Spleen (tissue), 11 donors: ENCODE measurements around the gene ALDH4A1. TPM values are rescaled to one million over a fixed set of nuclear protein-coding genes. Genes with fewer than 3 reads are reported as not detected.

Experiments
- DNase-seq: peaks from one replicate; pipeline ENCODE4 v3.0.0-alpha.2; 2020
- H3K27ac ChIP-seq, 8 donors: fragments of 200-600 bp; sonication (generic) in 7 of 8; 1 replicate in 4 of 8; 2 replicates in 4 of 8; pipeline versions ENCODE4 v1.5.0 to v1.8.0; 2016 to 2021; ENCODE audit warnings: inconsistent platforms in 4 of 8, mild to moderate bottlenecking in 4 of 8, moderate library complexity in 1 of 8
- H3K27me3 ChIP-seq, 7 donors: fragments of 200-600 bp; sonication (generic) in 6 of 7; replicated peaks in 1 of 7; 1 replicate in 4 of 7; 2 replicates in 3 of 7; pipeline versions ENCODE4 v1.5.0 to v1.8.0; 2016 to 2021; ENCODE audit warnings: inconsistent platforms in 3 of 7, mild to moderate bottlenecking in 1 of 7
- H3K36me3 ChIP-seq, 6 donors: fragments of 200-600 bp; sonication (generic) in 5 of 6; 1 replicate in 4 of 6; 2 replicates in 2 of 6; pipeline versions ENCODE4 v1.5.0 to v1.8.0; 2016 to 2021; ENCODE audit warnings: inconsistent platforms in 2 of 6
- H3K4me1 ChIP-seq, 6 donors: fragments of 200-600 bp; sonication (generic) in 5 of 6; 1 replicate in 3 of 6; 2 replicates in 3 of 6; pipeline versions ENCODE4 v1.5.0 to v1.8.0; 2016 to 2021; ENCODE audit warnings: inconsistent platforms in 3 of 6
- H3K4me3 ChIP-seq, 8 donors: fragments of 200-600 bp; sonication (generic) in 7 of 8; 1 replicate in 4 of 8; 2 replicates in 4 of 8; pipeline versions ENCODE4 v1.5.0 to v1.8.0; 2016 to 2021; ENCODE audit warnings: inconsistent platforms in 4 of 8, mild to moderate bottlenecking in 4 of 8, moderate library complexity in 2 of 8
- H3K9me3 ChIP-seq, 8 donors: fragments of 200-600 bp; sonication (generic) in 7 of 8; 1 replicate in 4 of 8; 2 replicates in 4 of 8; pipeline versions ENCODE4 v1.5.0 to v1.8.0; 2016 to 2021; ENCODE audit warnings: inconsistent platforms in 4 of 8
- POLR2A ChIP-seq, 3 donors: fragments of 450-650 bp; IDR thresholded peaks; one replicate each; pipeline ENCODE4 v1.5.1; 2017; ENCODE audit warnings: antibody characterized with exemption in 3 of 3, mild to moderate bottlenecking in 1 of 3
- POLR2AphosphoS5 ChIP-seq, 3 donors: sonication (generic); formaldehyde crosslinking; IDR thresholded peaks; one replicate each; pipeline ENCODE4 v1.5.1; 2017; ENCODE audit warnings: antibody characterized with exemption in 3 of 3
- WGBS, 5 donors: extraction: QIAGEN DNeasy Blood & Tissue Kit in 3 of 5; methylation state at CpG; one replicate each; pipeline versions ENCODE4 v1.1.5 to v1.1.7; 2013 to 2018; 5-methylcytosine and 5-hydroxymethylcytosine counted together
- intact Hi-C: fragments of 100-400 bp; cut with DNase I; formaldehyde crosslinking; loops from one replicate; pipeline ENCODE4 v1.15.0; 2023; ENCODE audit warnings: low total_unique reads
- polyA plus RNA-seq, 3 donors: library from polyadenylated mRNA; stranded (reverse); fragments of 200-250 nt; gene quantifications; one replicate each; pipeline ENCODE4 v1.2.1, GENCODE V29; 2013
- total RNA-seq, 7 donors: library from RNA; depleted of rRNA in 3 of 7; stranded (reverse); fragments of >200 nt in 3 of 7; fragmentation: NEBNext Ultra II Directional in 4 of 7; extraction: Animal tissue kit (Norgen Biotek cat#: 25700) in 4 of 7; gene quantifications; one replicate each; pipeline versions ENCODE4 v1.1.0 to v1.2.1, GENCODE V29; 2016 to 2021
- TF ChIP-seq, protein P1 (sequence below), 11 experiments: fragments of 200-600 bp in 7 of 11; fragments of 450-650 bp in 4 of 11; sonication (generic) in 4 of 11; IDR thresholded peaks in 8 of 11; conservative IDR thresholded peaks in 3 of 11; 1 replicate in 7 of 11; 2 replicates in 4 of 11; pipeline versions ENCODE4 v1.4.0 to v1.8.0; 2016 to 2021; ENCODE audit warnings: antibody characterized with exemption in 11 of 11, inconsistent platforms in 4 of 11, mild to moderate bottlenecking in 1 of 11
- donor health status: healthy with polysubstance abuse.
- donor health status: DM: no; HTN: no; CAD: no; lungs with moderate emphysema.
- donor health status: DM: no; HTN: no; CAD: no.
- donor health status: Bipolar disorder and iron deficiency.
- donor health status: healthy.
- donor health status: DM: no; HTN: no; CAD: no.
- donor health status: DM: yes; HTN: yes; CAD: no.

The ALDH4A1 gene
- total and polyA plus RNA-seq, 10 donors = 3.5 to 11.2 (median 8.0) TPM

DNA sequence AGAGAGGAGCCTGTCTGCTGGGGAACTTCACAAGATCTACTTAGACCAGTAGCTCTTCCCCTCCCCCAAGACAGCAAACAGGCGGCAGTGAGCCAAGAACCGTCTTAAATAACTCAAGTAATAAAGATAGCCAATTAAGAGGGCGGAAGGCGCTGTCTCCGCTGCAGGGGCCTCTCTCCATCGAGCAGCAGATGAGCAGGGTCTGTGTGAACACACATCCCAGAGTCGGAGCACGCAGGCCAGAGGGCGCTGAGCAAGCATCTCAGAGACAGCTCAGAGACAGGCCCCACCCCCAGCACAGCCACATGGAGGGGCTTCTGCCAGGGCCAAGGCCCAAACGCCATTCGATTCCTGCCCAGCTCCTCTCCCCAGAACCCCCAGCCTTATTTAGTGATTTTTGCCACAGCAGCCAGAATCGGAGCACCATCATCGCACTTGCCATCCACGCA lies 43.1 kb upstream of the ALDH4A1 start:
- H3K27me3 ChIP-seq = no peaks in the 10 kb centered on the region
- intact Hi-C loops = no loop called here
- 67 to 91% (median 70%) methylated on average over 14 of the region's 14 CpGs for WGBS, 5 donors
- H3K27ac ChIP-seq = peak overlapping the region in 6 of 8 donors; percentile 20 to 65 (median 62)
- H3K9me3 ChIP-seq = no peaks in the 10 kb centered on the region
- H3K4me3 ChIP-seq = no peak overlapping the region
- peaks cover 0 to 8% (median 0%) of the 10 kb centered on the region in 6 donors for H3K36me3 ChIP-seq
- no peak for DNase-seq
- no peak for TF ChIP-seq POLR2A (IDR thresholded peaks at IDR 0.05)
- peak in 2 of 3 donors; percentile 16 to 35 for TF ChIP-seq POLR2AphosphoS5 (IDR thresholded peaks at IDR 0.05)
- H3K4me1 ChIP-seq = peaks cover 61 to 100% (median 84%) of the 10 kb centered on the region in 6 donors

DNA sequence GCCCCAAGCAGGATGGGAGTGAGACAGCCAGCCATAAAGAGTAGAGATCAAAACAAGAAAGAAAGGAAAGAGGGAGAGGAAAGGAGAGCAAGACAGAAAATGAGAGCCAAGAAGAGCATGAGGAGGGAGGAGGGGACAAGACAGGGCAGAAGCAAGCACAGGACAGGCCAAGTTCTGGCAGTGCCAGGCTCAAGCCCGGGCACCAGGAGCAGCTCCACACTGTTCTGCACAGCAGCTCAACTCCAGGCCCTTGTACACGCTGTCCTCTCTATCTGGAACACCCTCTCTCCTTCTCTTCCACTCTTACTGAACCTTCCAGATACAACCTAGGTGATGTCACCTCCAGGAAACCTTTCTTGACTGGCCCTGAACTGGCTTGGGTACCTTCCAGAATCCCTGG lies 42.5 kb upstream of the ALDH4A1 start:
- Histone ChIP-seq H3K4me1 (peaks cover 55 to 100% (median 83%) of the 10 kb centered on the region in 6 donors), H3K4me3 (no peak overlapping the region), H3K9me3 (no peaks in the 10 kb centered on the region), H3K27me3 (no peaks in the 10 kb centered on the region), H3K36me3 (peaks cover 0 to 8% (median 0%) of the 10 kb centered on the region in 6 donors), H3K27ac (peak overlapping the region in 7 of 8 donors; percentile 30 to 65 (median 62))
- 74 to 88% (median 81%) methylated on average over 2 of the region's 2 CpGs for WGBS, 5 donors
- TF ChIP-seq POLR2AphosphoS5 (IDR thresholded peaks at IDR 0.05) = no peak
- no peak for TF ChIP-seq POLR2A (IDR thresholded peaks at IDR 0.05)
- TF ChIP-seq, protein P1, sequence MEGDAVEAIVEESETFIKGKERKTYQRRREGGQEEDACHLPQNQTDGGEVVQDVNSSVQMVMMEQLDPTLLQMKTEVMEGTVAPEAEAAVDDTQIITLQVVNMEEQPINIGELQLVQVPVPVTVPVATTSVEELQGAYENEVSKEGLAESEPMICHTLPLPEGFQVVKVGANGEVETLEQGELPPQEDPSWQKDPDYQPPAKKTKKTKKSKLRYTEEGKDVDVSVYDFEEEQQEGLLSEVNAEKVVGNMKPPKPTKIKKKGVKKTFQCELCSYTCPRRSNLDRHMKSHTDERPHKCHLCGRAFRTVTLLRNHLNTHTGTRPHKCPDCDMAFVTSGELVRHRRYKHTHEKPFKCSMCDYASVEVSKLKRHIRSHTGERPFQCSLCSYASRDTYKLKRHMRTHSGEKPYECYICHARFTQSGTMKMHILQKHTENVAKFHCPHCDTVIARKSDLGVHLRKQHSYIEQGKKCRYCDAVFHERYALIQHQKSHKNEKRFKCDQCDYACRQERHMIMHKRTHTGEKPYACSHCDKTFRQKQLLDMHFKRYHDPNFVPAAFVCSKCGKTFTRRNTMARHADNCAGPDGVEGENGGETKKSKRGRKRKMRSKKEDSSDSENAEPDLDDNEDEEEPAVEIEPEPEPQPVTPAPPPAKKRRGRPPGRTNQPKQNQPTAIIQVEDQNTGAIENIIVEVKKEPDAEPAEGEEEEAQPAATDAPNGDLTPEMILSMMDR (IDR thresholded peaks at IDR 0.05 in 8 of 11, conservative IDR thresholded peaks at IDR 0.05 in 3 of 11) = no peak
- DNase-seq = no peak
- intact Hi-C loops = no loop called here

DNA sequence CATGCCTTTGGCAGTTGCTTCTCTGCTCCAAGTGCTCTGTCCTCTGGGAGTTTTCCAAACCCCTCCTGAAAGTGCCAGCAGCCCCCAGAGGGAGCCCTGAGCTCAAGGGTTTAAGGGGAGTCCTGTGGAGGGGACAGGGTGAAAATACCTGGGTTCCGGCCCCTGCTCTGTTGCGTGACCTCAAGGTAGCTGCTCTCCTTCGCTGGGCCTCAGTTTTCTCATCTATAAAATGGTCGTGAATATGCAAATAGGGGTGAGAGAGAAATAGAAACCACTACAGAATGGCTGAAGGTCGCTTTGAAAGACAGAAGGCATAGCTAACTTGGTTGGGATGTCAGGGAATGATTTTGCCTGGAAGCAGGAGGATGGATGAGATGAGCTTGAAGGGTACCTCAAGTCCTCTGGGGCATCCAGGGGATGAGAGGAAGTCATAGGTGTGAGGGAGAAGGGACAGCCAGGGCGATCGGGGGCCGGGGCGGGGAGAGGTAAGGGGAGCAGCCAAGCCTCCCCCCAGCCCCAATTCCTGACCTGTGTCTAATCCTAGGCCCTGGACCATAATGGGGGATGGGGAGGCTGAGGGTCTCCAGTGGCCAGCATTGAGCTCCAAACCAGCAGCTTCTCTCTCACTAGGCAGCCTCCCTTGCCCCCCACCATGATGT lies 41.7 kb upstream of the ALDH4A1 start:
- WGBS, 5 donors = 83 to 90% (median 87%) methylated on average over 9 of the region's 9 CpGs
- Histone ChIP-seq H3K27ac (peak overlapping the region in 6 of 8 donors; percentile 38 to 65 (median 62)), H3K4me3 (no peak overlapping the region)

DNA sequence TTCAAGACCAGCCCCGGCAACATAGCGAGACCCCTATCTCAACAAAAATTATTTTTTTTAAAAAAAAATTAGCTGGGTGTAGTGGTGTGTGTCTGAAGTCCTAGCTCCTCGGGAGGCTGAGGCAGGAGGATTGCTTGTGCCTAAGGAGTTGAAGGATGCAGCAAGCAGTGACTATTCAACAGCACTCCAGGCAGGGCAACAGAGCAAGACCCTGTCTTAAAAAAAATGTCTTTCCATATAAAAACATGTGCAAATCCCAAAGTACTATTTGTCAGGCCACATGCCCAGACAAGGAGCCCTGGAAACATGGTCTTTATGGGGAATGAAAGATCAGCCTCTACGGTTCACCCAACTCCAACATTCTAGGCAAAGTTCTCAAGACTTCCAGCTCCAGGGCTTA lies 40.8 kb upstream of the ALDH4A1 start:
- Histone ChIP-seq H3K27me3 (no peaks in the 10 kb centered on the region), H3K27ac (peak overlapping the region in 3 of 8 donors; percentile 15 to 65 (median 64)), H3K36me3 (peaks cover 0 to 8% (median 0%) of the 10 kb centered on the region in 6 donors), H3K4me3 (no peak overlapping the region), H3K9me3 (no peaks in the 10 kb centered on the region), H3K4me1 (peaks cover 53 to 100% (median 82%) of the 10 kb centered on the region in 6 donors)
- TF ChIP-seq POLR2AphosphoS5 (IDR thresholded peaks at IDR 0.05) (no peak), POLR2A (IDR thresholded peaks at IDR 0.05) (no peak)
- TF ChIP-seq, protein P1 (IDR thresholded peaks at IDR 0.05 in 8 of 11, conservative IDR thresholded peaks at IDR 0.05 in 3 of 11) = no peak
- 92 to 100% (median 96%) methylated on average over 4 of the region's 4 CpGs for WGBS, 5 donors
- intact Hi-C loops = no loop called here
- DNase-seq = no peak

More for the DNA sequence above, 41.7 kb upstream of the ALDH4A1 start:
- intact Hi-C loops = no loop called here
- DNase-seq = peak; percentile 68
- Histone ChIP-seq H3K36me3 (peaks cover 0 to 8% (median 0%) of the 10 kb centered on the region in 6 donors), H3K27me3 (no peaks in the 10 kb centered on the region), H3K4me1 (peaks cover 53 to 100% (median 82%) of the 10 kb centered on the region in 6 donors), H3K9me3 (no peaks in the 10 kb centered on the region)
- TF ChIP-seq, protein P1 (IDR thresholded peaks at IDR 0.05 in 8 of 11, conservative IDR thresholded peaks at IDR 0.05 in 3 of 11) = no peak
- TF ChIP-seq POLR2AphosphoS5 (IDR thresholded peaks at IDR 0.05) = no peak
- TF ChIP-seq POLR2A (IDR thresholded peaks at IDR 0.05) = no peak
